Measurements from ENCODE around the gene FCN1. TPM values are rescaled to one million over a fixed set of nuclear protein-coding genes. Genes with fewer than 3 reads are reported as not detected.
A peak's percentile ranks its signal among the peaks of the same experiment; 100 is the strongest.

FCN1 gene
- 0.11 TPM for polyA plus RNA-seq (2012; ENCODE audit: insufficient read depth, insufficient read length, low read depth)

DNA sequence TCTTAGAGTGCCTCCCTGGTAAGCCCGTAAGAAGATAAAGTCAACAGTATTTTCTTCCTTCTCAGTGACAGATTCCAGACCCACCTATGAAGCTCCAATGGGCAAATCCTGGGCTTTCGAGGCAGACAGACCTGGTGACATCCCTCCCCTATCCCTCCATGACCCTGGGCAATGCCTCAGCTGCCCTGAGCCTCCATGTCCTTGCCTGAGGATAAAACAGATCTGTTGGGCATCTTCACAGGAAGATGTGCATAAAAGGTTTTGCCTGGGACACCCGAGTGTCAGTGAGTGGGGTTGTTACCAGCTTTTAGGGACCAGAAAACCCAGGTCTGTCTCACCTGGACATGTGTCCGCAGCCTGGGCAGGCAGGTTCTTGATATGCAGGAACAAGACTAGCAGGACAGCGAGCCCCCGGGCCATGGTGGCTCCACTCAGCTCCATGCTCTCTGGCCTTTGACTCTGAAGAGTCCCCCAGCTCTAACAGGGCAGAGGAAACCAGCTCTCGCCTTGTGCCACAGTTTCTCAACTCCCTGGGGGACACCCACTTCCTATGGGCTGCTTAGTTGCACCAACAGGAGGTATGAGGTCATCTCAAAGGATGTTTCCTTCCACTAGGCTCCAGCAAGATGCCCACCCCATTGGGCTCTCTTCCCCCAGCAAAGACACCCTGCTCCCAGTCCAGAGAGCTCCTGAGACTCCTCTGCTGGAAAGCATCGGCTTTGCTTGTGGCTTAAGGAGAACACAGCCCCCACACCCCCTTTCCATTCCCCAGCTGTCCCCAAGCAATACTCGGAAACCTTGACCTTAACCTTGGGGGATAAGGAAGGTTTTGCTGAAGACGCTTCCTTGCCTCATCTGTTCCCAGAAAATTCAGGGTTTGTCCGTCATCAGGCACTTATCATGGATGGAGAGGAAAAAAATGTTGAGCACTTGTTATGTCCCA is at the start of gene FCN1:
Gene FCN1 (minus strand): TSS at position 482 of the 943 bp plus-strand sequence. CDS start 41 bp downstream, at position 441.
- DNase-seq = peak; percentile 44
- Histone ChIP-seq H3K36me3 (no peaks in the 10 kb centered on the region), H3K27me3 (no peaks in the 10 kb centered on the region), H3K9me3 (no peaks in the 10 kb centered on the region), H3K4me1 (peaks cover 5% of the 10 kb centered on the region), H3K4me3 (ENCODE audit: low read depth, low read length) (no peak within 1 kb of the TSS)
- TF ChIP-seq, protein P1, sequence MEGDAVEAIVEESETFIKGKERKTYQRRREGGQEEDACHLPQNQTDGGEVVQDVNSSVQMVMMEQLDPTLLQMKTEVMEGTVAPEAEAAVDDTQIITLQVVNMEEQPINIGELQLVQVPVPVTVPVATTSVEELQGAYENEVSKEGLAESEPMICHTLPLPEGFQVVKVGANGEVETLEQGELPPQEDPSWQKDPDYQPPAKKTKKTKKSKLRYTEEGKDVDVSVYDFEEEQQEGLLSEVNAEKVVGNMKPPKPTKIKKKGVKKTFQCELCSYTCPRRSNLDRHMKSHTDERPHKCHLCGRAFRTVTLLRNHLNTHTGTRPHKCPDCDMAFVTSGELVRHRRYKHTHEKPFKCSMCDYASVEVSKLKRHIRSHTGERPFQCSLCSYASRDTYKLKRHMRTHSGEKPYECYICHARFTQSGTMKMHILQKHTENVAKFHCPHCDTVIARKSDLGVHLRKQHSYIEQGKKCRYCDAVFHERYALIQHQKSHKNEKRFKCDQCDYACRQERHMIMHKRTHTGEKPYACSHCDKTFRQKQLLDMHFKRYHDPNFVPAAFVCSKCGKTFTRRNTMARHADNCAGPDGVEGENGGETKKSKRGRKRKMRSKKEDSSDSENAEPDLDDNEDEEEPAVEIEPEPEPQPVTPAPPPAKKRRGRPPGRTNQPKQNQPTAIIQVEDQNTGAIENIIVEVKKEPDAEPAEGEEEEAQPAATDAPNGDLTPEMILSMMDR (IDR thresholded peaks at IDR 0.05; ENCODE audit: low read depth, low read length) = no peak

DNA sequence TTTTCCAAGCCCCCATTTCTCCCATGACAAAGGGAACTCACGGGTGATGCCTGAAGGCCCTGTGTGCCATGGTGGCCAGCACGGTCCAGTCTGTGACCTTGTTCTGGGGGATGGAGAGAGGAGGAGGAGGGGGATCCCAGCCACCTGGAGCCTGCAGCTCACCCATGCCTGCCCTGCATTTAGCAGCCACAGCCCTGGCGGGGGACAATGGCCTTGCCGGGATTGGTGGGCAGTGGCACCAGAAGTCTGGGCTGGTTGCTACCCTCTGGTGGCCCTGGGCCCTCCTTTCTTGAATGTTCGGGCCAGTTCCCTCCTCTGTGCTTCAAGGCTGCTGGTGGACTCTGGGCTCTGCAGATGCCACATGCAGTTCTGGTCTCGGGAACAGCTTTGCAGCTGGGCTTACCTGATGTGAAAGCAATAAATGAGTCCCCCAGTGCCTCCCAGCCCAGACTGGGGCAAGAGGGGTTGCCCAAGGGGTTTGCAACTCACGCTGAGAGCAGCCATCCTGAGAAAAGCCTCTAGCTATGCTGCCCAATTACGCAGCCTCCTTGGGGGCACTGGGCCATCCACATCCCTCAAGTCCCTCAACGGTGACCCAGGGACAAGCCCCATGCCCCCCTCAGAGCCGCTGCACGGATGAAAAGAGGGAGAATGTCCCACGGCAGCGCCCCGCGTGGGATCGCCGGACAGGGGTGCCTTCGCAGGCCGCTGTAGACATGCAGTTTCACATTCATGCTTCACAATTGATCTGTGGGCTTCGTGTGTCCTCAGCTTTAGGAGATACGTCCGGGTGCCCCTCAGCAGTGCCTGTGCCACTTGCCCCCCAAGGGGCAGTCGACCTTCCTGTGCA is 49.2 kb upstream of the FCN1 start:
- TF ChIP-seq, protein P1 (IDR thresholded peaks at IDR 0.05; ENCODE audit: low read depth, low read length) = no peak
- Histone ChIP-seq H3K9me3 (no peaks in the 10 kb centered on the region), H3K4me1 (peaks cover 17% of the 10 kb centered on the region), H3K27me3 (no peaks in the 10 kb centered on the region), H3K36me3 (no peaks in the 10 kb centered on the region), H3K4me3 (ENCODE audit: low read depth, low read length) (no peak overlapping the region)
- no peak for DNase-seq

DNA sequence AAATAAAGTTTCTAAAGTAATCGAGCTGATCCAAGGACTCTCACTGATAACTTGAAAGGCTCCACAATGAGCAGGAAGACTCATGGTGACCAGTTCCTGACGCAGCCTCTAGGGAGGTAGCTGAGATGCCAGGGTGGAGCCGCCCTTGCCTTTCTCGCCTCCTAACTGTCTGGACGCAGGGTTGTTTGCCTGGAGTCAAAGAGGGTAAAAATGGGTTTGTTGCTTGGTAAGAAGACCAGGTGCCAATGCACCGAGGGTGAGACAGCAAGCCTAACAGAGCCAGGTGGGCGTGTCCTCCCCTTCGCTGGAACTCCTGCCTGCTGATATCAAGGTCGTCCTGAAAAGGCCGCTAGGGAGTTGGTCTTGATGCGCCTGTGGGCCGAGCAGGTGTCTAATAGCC is 48.6 kb upstream of the FCN1 start:
- no peaks in the 10 kb centered on the region for H3K9me3 ChIP-seq
- TF ChIP-seq, protein P1 (IDR thresholded peaks at IDR 0.05; ENCODE audit: low read depth, low read length) = no peak
- no peak overlapping the region for H3K4me3 ChIP-seq (ENCODE audit: low read depth, low read length)
- DNase-seq = no peak
- H3K27me3 ChIP-seq = no peaks in the 10 kb centered on the region
- H3K4me1 ChIP-seq = peaks cover 17% of the 10 kb centered on the region
- no peaks in the 10 kb centered on the region for H3K36me3 ChIP-seq

DNA sequence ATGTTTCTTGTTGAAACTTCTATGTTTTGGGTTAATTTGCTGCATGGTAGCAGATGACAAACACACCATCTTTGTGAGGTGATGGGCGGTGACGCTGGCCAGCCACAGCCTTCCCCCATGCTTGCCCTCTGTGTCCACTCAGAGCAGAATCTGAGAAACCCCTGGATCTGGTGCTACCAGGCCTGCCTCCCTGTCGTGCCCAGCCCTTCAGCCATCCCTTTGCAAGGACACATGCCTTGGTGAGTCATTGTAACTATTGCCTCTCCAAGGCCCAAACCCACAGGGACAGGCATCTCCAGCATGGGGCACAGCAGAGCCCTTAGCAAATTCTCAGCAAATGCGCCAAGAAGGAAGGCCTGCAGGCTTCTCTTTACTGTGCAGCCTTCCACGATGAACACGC is 48.1 kb upstream of the FCN1 start:
- H3K4me3 ChIP-seq (ENCODE audit: low read depth, low read length) = no peak overlapping the region
- no peaks in the 10 kb centered on the region for H3K9me3 ChIP-seq
- DNase-seq = no peak
- H3K4me1 ChIP-seq = peaks cover 17% of the 10 kb centered on the region
- TF ChIP-seq, protein P1 (IDR thresholded peaks at IDR 0.05; ENCODE audit: low read depth, low read length) = no peak
- no peaks in the 10 kb centered on the region for H3K27me3 ChIP-seq
- no peaks in the 10 kb centered on the region for H3K36me3 ChIP-seq

DNA sequence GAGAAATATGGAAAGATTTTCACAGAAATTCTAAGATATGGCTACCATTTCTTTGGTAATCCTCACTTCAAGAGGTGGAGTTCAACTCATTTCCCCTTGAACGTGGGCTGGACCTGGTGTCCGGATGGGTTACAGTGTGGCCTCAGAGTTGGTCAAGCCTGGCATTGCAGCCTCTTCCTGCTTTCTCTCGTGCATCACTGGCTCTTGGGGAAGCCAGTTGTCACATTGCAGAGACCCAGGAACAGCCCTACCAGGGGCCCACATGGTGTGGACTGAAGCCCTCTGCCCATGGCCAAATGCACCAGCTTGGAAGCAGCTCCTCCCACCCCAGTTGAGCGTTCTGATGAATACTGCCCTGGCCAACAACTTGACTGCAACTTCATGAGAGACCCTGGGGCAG is 47.7 kb upstream of the FCN1 start:
- Histone ChIP-seq H3K36me3 (no peaks in the 10 kb centered on the region), H3K4me3 (ENCODE audit: low read depth, low read length) (no peak overlapping the region), H3K27me3 (no peaks in the 10 kb centered on the region), H3K9me3 (no peaks in the 10 kb centered on the region), H3K4me1 (peaks cover 17% of the 10 kb centered on the region)
- TF ChIP-seq, protein P1 (IDR thresholded peaks at IDR 0.05; ENCODE audit: low read depth, low read length) = no peak
- no peak for DNase-seq

Measured in BE2C (cell line).